B cell (primary cell): ENCODE results near the gene SMAP1.

Source experiments
- EZH2 ChIP-seq: IDR thresholded peaks from 2 replicates; pipeline ENCODE4 v1.6.1; 2012; ENCODE audit warnings: borderline replicate concordance, low read depth, mild to moderate bottlenecking, moderate library complexity, low read length; ENCODE audit not compliant: insufficient read depth, poor library complexity, severe bottlenecking
- TF ChIP-seq, protein P1 (sequence below): fragments of 200-600 bp; IDR thresholded peaks from one replicate; pipeline ENCODE4 v1.8.0; 2022; ENCODE audit warnings: antibody characterized with exemption, mild to moderate bottlenecking

DNA sequence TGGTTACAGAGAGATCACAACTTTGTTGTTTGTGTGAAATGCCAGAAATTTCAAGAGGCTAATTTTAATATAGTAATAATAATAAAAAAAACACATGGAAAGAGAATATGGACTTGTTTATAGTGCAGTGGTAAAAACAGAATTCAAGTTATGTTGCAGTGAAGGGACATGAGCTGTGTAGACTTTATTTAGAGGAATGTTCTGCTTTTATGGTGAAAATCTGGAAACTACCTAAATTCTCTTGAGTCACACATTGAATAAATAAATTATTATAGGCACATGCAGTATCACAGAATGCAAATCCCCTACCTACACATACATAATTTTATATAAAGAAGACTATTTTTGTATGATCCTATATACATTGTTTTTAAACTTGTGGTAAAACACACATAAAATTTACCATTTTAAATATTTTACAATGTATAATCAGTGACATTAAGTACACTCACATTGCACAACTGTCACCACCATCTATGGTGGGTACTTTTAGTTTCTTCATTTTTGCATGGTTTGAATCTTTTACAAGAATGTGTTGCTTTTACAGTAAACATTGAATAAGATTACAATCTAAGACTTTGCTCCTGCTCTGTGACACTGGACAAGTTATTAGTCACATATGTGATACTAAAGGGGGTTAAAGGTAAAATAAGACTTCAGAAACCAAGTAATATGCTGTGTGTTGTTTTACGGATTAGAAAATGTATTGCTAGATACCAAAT is 181.8 kb downstream of the SMAP1 start:
- TF ChIP-seq, protein P1, sequence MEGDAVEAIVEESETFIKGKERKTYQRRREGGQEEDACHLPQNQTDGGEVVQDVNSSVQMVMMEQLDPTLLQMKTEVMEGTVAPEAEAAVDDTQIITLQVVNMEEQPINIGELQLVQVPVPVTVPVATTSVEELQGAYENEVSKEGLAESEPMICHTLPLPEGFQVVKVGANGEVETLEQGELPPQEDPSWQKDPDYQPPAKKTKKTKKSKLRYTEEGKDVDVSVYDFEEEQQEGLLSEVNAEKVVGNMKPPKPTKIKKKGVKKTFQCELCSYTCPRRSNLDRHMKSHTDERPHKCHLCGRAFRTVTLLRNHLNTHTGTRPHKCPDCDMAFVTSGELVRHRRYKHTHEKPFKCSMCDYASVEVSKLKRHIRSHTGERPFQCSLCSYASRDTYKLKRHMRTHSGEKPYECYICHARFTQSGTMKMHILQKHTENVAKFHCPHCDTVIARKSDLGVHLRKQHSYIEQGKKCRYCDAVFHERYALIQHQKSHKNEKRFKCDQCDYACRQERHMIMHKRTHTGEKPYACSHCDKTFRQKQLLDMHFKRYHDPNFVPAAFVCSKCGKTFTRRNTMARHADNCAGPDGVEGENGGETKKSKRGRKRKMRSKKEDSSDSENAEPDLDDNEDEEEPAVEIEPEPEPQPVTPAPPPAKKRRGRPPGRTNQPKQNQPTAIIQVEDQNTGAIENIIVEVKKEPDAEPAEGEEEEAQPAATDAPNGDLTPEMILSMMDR, result no peak
- no peak for TF ChIP-seq EZH2
